ENCODE results near the gene ROBO1. TPM values are rescaled to one million over a fixed set of nuclear protein-coding genes. Genes with fewer than 3 reads are reported as not detected.

The ROBO1 gene
- total RNA-seq, 1 donor from 2014 or later = 71.7 TPM

GRCh38 chr3:79598594-79598993 is 169.2 kb downstream of the ROBO1 start:
- Histone ChIP-seq H3K4me1 (ENCODE audit: insufficient read depth, low read length) (no peaks in the 10 kb centered on the region), H3K9ac (ENCODE audit: low read length) (no peak overlapping the region), H3K4me3 (ENCODE audit: insufficient read depth, low read depth, low read length) (no peak overlapping the region), H3K36me3 (ENCODE audit: insufficient read depth, low read length) (no peaks in the 10 kb centered on the region), H3K27me3 (ENCODE audit: insufficient read depth, low read length) (no peaks in the 10 kb centered on the region), H4K20me1 (ENCODE audit: insufficient read depth, low read length) (no peaks in the 10 kb centered on the region), H3K4me2 (ENCODE audit: low read length) (no peak overlapping the region), H3K27ac (ENCODE audit: low read depth, low read length) (no peak overlapping the region), H3K9me3 (ENCODE audit: insufficient read depth, low read depth, low read length) (no peaks in the 10 kb centered on the region), H3K79me2 (ENCODE audit: insufficient read depth, low read length) (no peaks in the 10 kb centered on the region), H2AFZ (ENCODE audit: low read depth, low read length) (no peak overlapping the region)
- H3K27ac Mint-ChIP-seq (ENCODE audit: unreplicated experiment) = no peak overlapping the region
- no peak overlapping the region for H3K4me3 Mint-ChIP-seq (ENCODE audit: unreplicated experiment)
- no peak for TF ChIP-seq CTCF (IDR thresholded peaks at IDR 0.05; ENCODE audit: insufficient read depth, low read depth, low read length)
- TF ChIP-seq EZH2 (IDR thresholded peaks at IDR 0.05; ENCODE audit: insufficient read depth, low read length) = no peak
- no peaks in the 10 kb centered on the region for H3K36me3 Mint-ChIP-seq (ENCODE audit: low read depth, unreplicated experiment)
- DNase-seq (ENCODE audit: low read depth) (no peak), FAIRE-seq (no peak)
- no peaks in the 10 kb centered on the region for H3K27me3 Mint-ChIP-seq (ENCODE audit: low read depth, unreplicated experiment)
- H3K4me1 Mint-ChIP-seq (ENCODE audit: low read depth, unreplicated experiment) = peaks cover 2% of the 10 kb centered on the region
- H3K9me3 Mint-ChIP-seq (ENCODE audit: unreplicated experiment) = no peaks in the 10 kb centered on the region

GRCh38 chr3:79597709-79598108 is 170.1 kb downstream of the ROBO1 start:
- H3K4me3 Mint-ChIP-seq (ENCODE audit: unreplicated experiment) = no peak overlapping the region

More at GRCh38 chr3:79597709-79598108, 170.1 kb downstream of the ROBO1 start:
- no peaks in the 10 kb centered on the region for H4K20me1 ChIP-seq (ENCODE audit: insufficient read depth, low read length)
- TF ChIP-seq CTCF (IDR thresholded peaks at IDR 0.05; ENCODE audit: insufficient read depth, low read depth, low read length) (no peak), EZH2 (IDR thresholded peaks at IDR 0.05; ENCODE audit: insufficient read depth, low read length) (no peak)
- Mint-ChIP-seq H3K36me3 (ENCODE audit: low read depth, unreplicated experiment) (no peaks in the 10 kb centered on the region), H3K27me3 (ENCODE audit: low read depth, unreplicated experiment) (no peaks in the 10 kb centered on the region), H3K27ac (ENCODE audit: unreplicated experiment) (no peak overlapping the region), H3K4me1 (ENCODE audit: low read depth, unreplicated experiment) (peaks cover 2% of the 10 kb centered on the region), H3K9me3 (ENCODE audit: unreplicated experiment) (no peaks in the 10 kb centered on the region)
- no peak overlapping the region for H3K9ac ChIP-seq (ENCODE audit: low read length)
- FAIRE-seq (no peak), DNase-seq (ENCODE audit: low read depth) (no peak)
- no peaks in the 10 kb centered on the region for H3K9me3 ChIP-seq (ENCODE audit: insufficient read depth, low read depth, low read length)
- H3K4me1 ChIP-seq (ENCODE audit: insufficient read depth, low read length) = no peaks in the 10 kb centered on the region
- H3K4me3 ChIP-seq (ENCODE audit: insufficient read depth, low read depth, low read length) = no peak overlapping the region
- no peak overlapping the region for H3K27ac ChIP-seq (ENCODE audit: low read depth, low read length)
- H3K79me2 ChIP-seq (ENCODE audit: insufficient read depth, low read length) = no peaks in the 10 kb centered on the region
- H3K27me3 ChIP-seq (ENCODE audit: insufficient read depth, low read length) = no peaks in the 10 kb centered on the region
- no peaks in the 10 kb centered on the region for H3K36me3 ChIP-seq (ENCODE audit: insufficient read depth, low read length)
- H2AFZ ChIP-seq (ENCODE audit: low read depth, low read length) = no peak overlapping the region
- H3K4me2 ChIP-seq (ENCODE audit: low read length) = no peak overlapping the region
